CD14-positive monocyte (primary cell): ENCODE results near the gene MOK. TPM values are rescaled to one million over a fixed set of nuclear protein-coding genes. Genes with fewer than 3 reads are reported as not detected.

Experiments
- DNase-seq, 3 donors: peaks; one replicate each; pipeline ENCODE4 v3.0.0-alpha.2; 2011 to 2022
- H2AFZ ChIP-seq: 2 replicates; pipeline ENCODE4 v1.6.0; 2012; ENCODE audit warnings: mild to moderate bottlenecking, low read depth, low read length, inconsistent platforms; ENCODE audit not compliant: insufficient read depth, poor library complexity, severe bottlenecking
- H3K27ac ChIP-seq, 2 donors: 1 replicate in 1 of 2; 2 replicates in 1 of 2; pipeline ENCODE4 v1.5.1; 2012 to 2013; ENCODE audit warnings: low read length in 2 of 2, control low read depth in 1 of 2, inconsistent platforms in 1 of 2, low read depth in 1 of 2, mild to moderate bottlenecking in 1 of 2
- H3K27me3 ChIP-seq, 2 donors: one replicate each; pipeline versions ENCODE4 v1.6.0 to v1.6.1; 2011 to 2013; ENCODE audit warnings: low read length in 2 of 2; ENCODE audit not compliant: control insufficient read depth in 2 of 2, insufficient read depth in 2 of 2
- H3K36me3 ChIP-seq, 2 donors: replicated peaks in 1 of 2; 1 replicate in 1 of 2; 2 replicates in 1 of 2; pipeline versions ENCODE4 v1.5.1 to v1.6.1; 2012 to 2013; ENCODE audit warnings: low read length in 2 of 2, control low read depth in 1 of 2, inconsistent platforms in 1 of 2, mild to moderate bottlenecking in 1 of 2; ENCODE audit not compliant: insufficient read depth in 2 of 2, control insufficient read depth in 1 of 2
- H3K4me1 ChIP-seq, 2 donors: 1 replicate in 1 of 2; 2 replicates in 1 of 2; pipeline versions ENCODE4 v1.5.1 to v1.6.1; 2012 to 2013; ENCODE audit warnings: low read length in 2 of 2, control low read depth in 1 of 2, inconsistent platforms in 1 of 2, mild to moderate bottlenecking in 1 of 2, moderate library complexity in 1 of 2; ENCODE audit not compliant: insufficient read depth in 2 of 2, control insufficient read depth in 1 of 2
- H3K4me2 ChIP-seq: replicated peaks from 2 replicates; pipeline ENCODE3; 2012; ENCODE audit warnings: low read length, moderate library complexity, mild to moderate bottlenecking; ENCODE audit not compliant: poor library complexity, severe bottlenecking; ENCODE audit errors: extremely low read depth
- H3K4me3 ChIP-seq, 3 experiments: fragments of 200-600 bp in 1 of 3; sonication (generic) in 1 of 3; replicated peaks in 1 of 3; 1 replicate in 2 of 3; 2 replicates in 1 of 3; pipeline ENCODE4 v1.5.1; 2011 to 2013; ENCODE audit warnings: low read length in 3 of 3, mild to moderate bottlenecking in 3 of 3, control low read depth in 2 of 3, low read depth in 2 of 3, inconsistent platforms in 1 of 3, moderate library complexity in 1 of 3
- H3K79me2 ChIP-seq: 2 replicates; pipeline ENCODE4 v1.6.0; 2012; ENCODE audit warnings: mild to moderate bottlenecking, control low read depth, inconsistent platforms, low read length, moderate library complexity; ENCODE audit not compliant: insufficient read depth
- H3K9ac ChIP-seq: 2 replicates; pipeline ENCODE4 v1.6.0; 2017; ENCODE audit warnings: low read length, mild to moderate bottlenecking; ENCODE audit not compliant: insufficient read depth, poor library complexity, severe bottlenecking
- H3K9me3 ChIP-seq, 2 donors: replicated peaks in 1 of 2; 1 replicate in 1 of 2; 2 replicates in 1 of 2; pipeline versions ENCODE4 v1.5.1 to v1.6.1; 2012 to 2013; ENCODE audit warnings: low read length in 2 of 2, control low read depth in 1 of 2; ENCODE audit not compliant: control insufficient read depth in 1 of 2, insufficient read depth in 1 of 2
- H4K20me1 ChIP-seq: 2 replicates; pipeline ENCODE4 v1.6.0; 2012; ENCODE audit warnings: mild to moderate bottlenecking, low read length, control low read depth, moderate library complexity; ENCODE audit not compliant: insufficient read depth
- H3K27ac Mint-ChIP-seq, 7 donors: one replicate each; pipeline ENCODE4 v1.8.0; 2020; ENCODE audit warnings: mild to moderate bottlenecking in 7 of 7, mixed read lengths in 7 of 7, moderate library complexity in 6 of 7, inconsistent platforms in 2 of 7
- H3K27me3 Mint-ChIP-seq, 3 donors: one replicate each; pipeline ENCODE4 v1.8.0; 2021 to 2022; ENCODE audit warnings: low read depth in 3 of 3, mild to moderate bottlenecking in 3 of 3, mixed read lengths in 3 of 3, moderate library complexity in 3 of 3, inconsistent platforms in 1 of 3
- H3K36me3 Mint-ChIP-seq, 2 donors: one replicate each; pipeline ENCODE4 v1.8.0; 2020; ENCODE audit warnings: mixed read lengths in 2 of 2, inconsistent platforms in 1 of 2, mild to moderate bottlenecking in 1 of 2
- H3K4me1 Mint-ChIP-seq: one replicate; pipeline ENCODE4 v1.8.0; 2020; ENCODE audit warnings: mild to moderate bottlenecking, mixed read lengths
- H3K4me3 Mint-ChIP-seq, 2 donors: one replicate each; pipeline ENCODE4 v1.8.0; 2020; ENCODE audit warnings: mild to moderate bottlenecking in 2 of 2, mixed read lengths in 2 of 2, moderate library complexity in 1 of 2
- H3K9me3 Mint-ChIP-seq, 7 donors: one replicate each; pipeline ENCODE4 v1.8.0; 2020 to 2022; ENCODE audit warnings: mixed read lengths in 7 of 7, mild to moderate bottlenecking in 6 of 7, moderate library complexity in 6 of 7, inconsistent platforms in 2 of 7
- CTCF ChIP-seq: fragments of 200-600 bp; IDR thresholded peaks from one replicate; pipeline ENCODE4 v1.8.0; 2022; ENCODE audit warnings: antibody characterized with exemption, mild to moderate bottlenecking
- WGBS: methylation state at CpG from one replicate; pipeline ENCODE4 v1.1.5; 2013; ENCODE audit warnings: missing lambda C conversion rate; ENCODE audit not compliant: insufficient coverage; 5-methylcytosine and 5-hydroxymethylcytosine counted together
- intact Hi-C, 2 donors: fragments of 100-400 bp; cut with micrococcal nuclease; formaldehyde crosslinking; loops; one replicate each; pipeline versions ENCODE4 v1.15.0 to v1.15.1; 2023
- polyA plus RNA-seq, 3 donors: library from polyadenylated mRNA; depleted of rRNA in 1 of 3; unstranded in 2 of 3; stranded (reverse) in 1 of 3; fragments of 300-500 nt in 2 of 3; fragments of >200 nt in 1 of 3; fragmentation: Illumina TruSeq in 2 of 3; gene quantifications; 1 replicate in 2 of 3; 2 replicates in 1 of 3; pipeline ENCODE4 v1.2.3, GENCODE V29; 2012 to 2021

Gene MOK
- polyA plus RNA-seq, 3 donors: 0.67 to 3.4 (median 1.8) TPM

- no peak overlapping the region for H3K4me3 Mint-ChIP-seq
- no peaks in the 10 kb centered on the region for H4K20me1 ChIP-seq
- no peaks in the 10 kb centered on the region for H3K4me1 Mint-ChIP-seq
- no peaks in the 10 kb centered on the region for H3K9me3 ChIP-seq
- H2AFZ ChIP-seq: no peak overlapping the region
- H3K79me2 ChIP-seq: no peaks in the 10 kb centered on the region
- H3K4me1 ChIP-seq: no peaks in the 10 kb centered on the region
- no peaks in the 10 kb centered on the region for H3K27me3 ChIP-seq
- H3K27ac ChIP-seq: no peak overlapping the region
- no peaks in the 10 kb centered on the region for H3K27me3 Mint-ChIP-seq
- H3K4me3 ChIP-seq: no peak overlapping the region
- intact Hi-C loops: no loop called here
- no peak for DNase-seq
- WGBS: 94% methylated on average over 7 of the region's 9 CpGs
- TF ChIP-seq CTCF: no peak
- H3K27ac Mint-ChIP-seq: no peak overlapping the region
- no peak overlapping the region for H3K9ac ChIP-seq
- H3K4me2 ChIP-seq: no peak overlapping the region
- no peaks in the 10 kb centered on the region for H3K36me3 ChIP-seq
- H3K9me3 Mint-ChIP-seq: peaks cover 0 to 2% (median 0%) of the 10 kb centered on the region in 7 donors
- peaks cover 0 to under 1% of the 10 kb centered on the region in 2 donors for H3K36me3 Mint-ChIP-seq
These were observed 75.2 kb downstream of the MOK start for GRCh38 chr14:102229739-102230092.

GRCh38 chr14:102229071-102229738 lies 75.8 kb downstream of the MOK start:
- Histone ChIP-seq H3K4me3 (no peak overlapping the region), H3K36me3 (no peaks in the 10 kb centered on the region), H3K79me2 (no peaks in the 10 kb centered on the region), H3K27me3 (no peaks in the 10 kb centered on the region), H3K9me3 (no peaks in the 10 kb centered on the region), H3K4me2 (no peak overlapping the region), H3K27ac (no peak overlapping the region), H3K4me1 (no peaks in the 10 kb centered on the region), H4K20me1 (no peaks in the 10 kb centered on the region), H2AFZ (no peak overlapping the region), H3K9ac (no peak overlapping the region)
- no peak for TF ChIP-seq CTCF
- H3K36me3 Mint-ChIP-seq: peaks cover 2 to 4% of the 10 kb centered on the region in 2 donors
- WGBS: 97% methylated on average over 41 of the region's 43 CpGs
- no peaks in the 10 kb centered on the region for H3K27me3 Mint-ChIP-seq
- peaks cover 0 to 2% (median 0%) of the 10 kb centered on the region in 7 donors for H3K9me3 Mint-ChIP-seq
- no peak for DNase-seq
- no peak overlapping the region for H3K4me3 Mint-ChIP-seq
- intact Hi-C loops: no loop called here
- H3K4me1 Mint-ChIP-seq: no peaks in the 10 kb centered on the region
- no peak overlapping the region for H3K27ac Mint-ChIP-seq
